Right forelimb (tissue), 1 donor: ENCODE results near the gene PDPK1.
A peak's percentile ranks its signal among the peaks of the same experiment; 100 is the strongest.
"Not testable (repeated sequence)": the region's sequence is repeated elsewhere in the genome, so short reads cannot be mapped to it uniquely, and the experiment has no call there.

ENCODE experiments used
- DNase-seq: peaks from one replicate; pipeline ENCODE4 v3.0.0-alpha.2; 2018

Gene PDPK1

GRCh38 chr16:2550283-2550878 lies 12.6 kb downstream of the PDPK1 start:
- DNase-seq = not testable (repeated sequence)

- not testable (repeated sequence) for DNase-seq
Measured at GRCh38 chr16:2551420-2551889, 13.6 kb downstream of the PDPK1 start.

- DNase-seq = not testable (repeated sequence)
Measured at GRCh38 chr16:2554709-2555425, 17.0 kb downstream of the PDPK1 start.

- DNase-seq = not testable (repeated sequence)
Measured at GRCh38 chr16:2557150-2557549, 19.3 kb downstream of the PDPK1 start.

- not testable (repeated sequence) for DNase-seq
Measured at GRCh38 chr16:2560131-2560797, 22.4 kb downstream of the PDPK1 start.

GRCh38 chr16:2560798-2561133 lies 22.9 kb downstream of the PDPK1 start:
- DNase-seq = not testable (repeated sequence)

- not testable (repeated sequence) for DNase-seq
Measured at GRCh38 chr16:2567506-2567905, 29.7 kb downstream of the PDPK1 start.

- DNase-seq = not testable (repeated sequence)
Measured at GRCh38 chr16:2568573-2568972, 30.8 kb downstream of the PDPK1 start.

- not testable (repeated sequence) for DNase-seq
Measured at GRCh38 chr16:2572704-2573103, 34.9 kb downstream of the PDPK1 start.

- DNase-seq = not testable (repeated sequence)
Measured at GRCh38 chr16:2575839-2576238, 38.0 kb downstream of the PDPK1 start.

GRCh38 chr16:2577044-2577443 lies 39.2 kb downstream of the PDPK1 start:
- not testable (repeated sequence) for DNase-seq

GRCh38 chr16:2578905-2579304 lies 41.1 kb downstream of the PDPK1 start:
- not testable (repeated sequence) for DNase-seq

- not testable (repeated sequence) for DNase-seq
Measured at GRCh38 chr16:2580143-2580542, 42.3 kb downstream of the PDPK1 start.

- DNase-seq = not testable (repeated sequence)
Measured at GRCh38 chr16:2580818-2581217, 43.0 kb downstream of the PDPK1 start.

- peak; percentile 76 for DNase-seq
Measured at GRCh38 chr16:2584729-2585650, 47.2 kb downstream of the PDPK1 start.

- no peak for DNase-seq
Measured at GRCh38 chr16:2585651-2586081, 47.8 kb downstream of the PDPK1 start.

GRCh38 chr16:2586241-2586640 lies 48.4 kb downstream of the PDPK1 start:
- DNase-seq = no peak

- no peak for DNase-seq
Measured at GRCh38 chr16:2586901-2587480, 49.2 kb downstream of the PDPK1 start.

- no peak for DNase-seq
Measured at GRCh38 chr16:2587891-2588565, 50.2 kb downstream of the PDPK1 start.

GRCh38 chr16:2591476-2592240 lies 53.8 kb downstream of the PDPK1 start:
- no peak for DNase-seq

- DNase-seq = no peak
Measured at GRCh38 chr16:2592786-2593185, 55.0 kb downstream of the PDPK1 start.
